Endothelial cell of umbilical vein (primary cell): ENCODE measurements around the gene UBE2E2. TPM values are rescaled to one million over a fixed set of nuclear protein-coding genes. Genes with fewer than 3 reads are reported as not detected.

ENCODE experiments used
- BruUV-seq: library from RNA; stranded (reverse); fragments of 400-500 nt; replicated peaks from 2 replicates; lab custom pipeline; 2021; lab: Mats Ljungman, UMichigan
- CTCF ChIA-PET: fragments of 300-600, 350-600 bp; sonication (Branson Sonifier 250); formaldehyde crosslinking; loops from one replicate; lab custom pipeline; 2021; ENCODE audit warnings: antibody characterized with exemption, inconsistent platforms; lab: Charles Lee
- POLR2A ChIA-PET: fragments of 300-600, 350-600 bp; sonication (Branson Sonifier 250); formaldehyde crosslinking; loops from one replicate; lab custom pipeline; 2021; ENCODE audit warnings: antibody characterized with exemption, inconsistent platforms; lab: Charles Lee
- DNase-seq: peaks from one replicate; pipeline ENCODE4 v3.0.0-alpha.2; 2011; ENCODE audit warnings: low read depth, low spot score
- FAIRE-seq: peaks from 2 replicates; lab custom pipeline; 2011; peaks lifted over from hg19 to GRCh38; lab: Jason Lieb, UNC
- H2AFZ ChIP-seq: 2 replicates; pipeline ENCODE4 v1.6.0; 2012; ENCODE audit warnings: low read depth, low read length, control low read depth, inconsistent platforms
- H3K27ac ChIP-seq: 2 replicates; pipeline ENCODE4 v1.5.1; 2011; ENCODE audit warnings: low read depth, mild to moderate bottlenecking, control low read depth, low read length, moderate library complexity; ENCODE audit not compliant: insufficient read depth
- H3K27me3 ChIP-seq, 2 experiments: 2 replicates each; pipeline versions ENCODE4 v1.6.0 to v1.6.1; 2011; ENCODE audit warnings: low read length in 2 of 2, mixed read lengths in 1 of 2; ENCODE audit not compliant: control insufficient read depth in 2 of 2, insufficient read depth in 2 of 2
- H3K36me3 ChIP-seq, 2 experiments: 2 replicates in 1 of 2; 3 replicates in 1 of 2; pipeline ENCODE4 v1.5.1; 2011; ENCODE audit warnings: low read length in 2 of 2, mild to moderate bottlenecking in 1 of 2, moderate library complexity in 1 of 2; ENCODE audit not compliant: control insufficient read depth in 2 of 2, insufficient read depth in 2 of 2; ENCODE audit errors: extremely low read depth in 1 of 2
- H3K4me1 ChIP-seq: 3 replicates; pipeline ENCODE4 v1.5.1; 2011; ENCODE audit warnings: mild to moderate bottlenecking, low read length; ENCODE audit not compliant: control insufficient read depth, insufficient read depth; ENCODE audit errors: extremely low read depth
- H3K4me2 ChIP-seq: 2 replicates; pipeline ENCODE4 v1.6.1; 2011; ENCODE audit warnings: low read length, control low read depth, mixed read lengths; ENCODE audit not compliant: insufficient read depth
- H3K4me3 ChIP-seq, 3 experiments: fragments of 200-600 bp in 1 of 3; sonication (generic), shearing (Covaris generic) in 1 of 3; replicated peaks in 1 of 3; 2 replicates each; pipeline ENCODE4 v1.5.1; 2011 to 2016; ENCODE audit warnings: control low read depth in 3 of 3, low read length in 3 of 3, mild to moderate bottlenecking in 2 of 3, inconsistent platforms in 1 of 3, low read depth in 1 of 3, moderate library complexity in 1 of 3; ENCODE audit not compliant: insufficient read depth in 1 of 3
- H3K79me2 ChIP-seq: 2 replicates; pipeline ENCODE4 v1.6.0; 2012; ENCODE audit warnings: low read length, inconsistent platforms; ENCODE audit not compliant: control insufficient read depth, insufficient read depth
- H3K9ac ChIP-seq: replicated peaks from 2 replicates; pipeline ENCODE3; 2011; ENCODE audit warnings: low read length, control low read depth; ENCODE audit not compliant: insufficient read depth; ENCODE audit errors: extremely low read depth
- H3K9me1 ChIP-seq: replicated peaks from 3 replicates; pipeline ENCODE4 v1.6.0; 2011; ENCODE audit warnings: mild to moderate bottlenecking, low read length; ENCODE audit not compliant: control insufficient read depth, insufficient read depth; ENCODE audit errors: extremely low read depth
- H3K9me3 ChIP-seq: replicated peaks from 2 replicates; pipeline ENCODE4 v1.5.1; 2012; ENCODE audit warnings: low read length, inconsistent platforms; ENCODE audit not compliant: control insufficient read depth, insufficient read depth
- H4K20me1 ChIP-seq: replicated peaks from 2 replicates; pipeline ENCODE3; 2011; ENCODE audit warnings: mild to moderate bottlenecking, low read length; ENCODE audit not compliant: control insufficient read depth, insufficient read depth; ENCODE audit errors: extremely low read depth
- CTCF ChIP-seq, 2 donors: IDR thresholded peaks; 1 replicate in 1 of 2; 2 replicates in 1 of 2; pipeline ENCODE4 v1.5.1; 2011; ENCODE audit warnings: low read length in 2 of 2, mild to moderate bottlenecking in 2 of 2, moderate library complexity in 2 of 2, control low read depth in 1 of 2, inconsistent platforms in 1 of 2, low read depth in 1 of 2; ENCODE audit not compliant: insufficient read depth in 1 of 2; ENCODE audit errors: extremely low read depth in 1 of 2
- EZH2 ChIP-seq: IDR thresholded peaks from 2 replicates; pipeline ENCODE4 v1.6.1; 2012; ENCODE audit warnings: borderline replicate concordance, low read depth, mild to moderate bottlenecking, moderate library complexity, low read length, inconsistent platforms; ENCODE audit not compliant: severe bottlenecking
- FOS ChIP-seq: IDR thresholded peaks from 2 replicates; pipeline ENCODE4 v1.6.1; 2011; ENCODE audit warnings: mild to moderate bottlenecking, low read length, moderate library complexity, borderline replicate concordance; ENCODE audit not compliant: insufficient read depth
- GATA2 ChIP-seq: IDR thresholded peaks from 2 replicates; pipeline ENCODE4 v1.7.0; 2011; ENCODE audit warnings: low read depth, mild to moderate bottlenecking, moderate library complexity, mixed read lengths, low read length; ENCODE audit not compliant: insufficient read length, insufficient read depth
- JUN ChIP-seq: IDR thresholded peaks from 2 replicates; pipeline ENCODE4 v1.6.1; 2011; ENCODE audit warnings: borderline replicate concordance, low read depth; ENCODE audit not compliant: insufficient read length, insufficient read depth
- MYC ChIP-seq: IDR thresholded peaks from one replicate; pipeline ENCODE4 v1.6.1; 2011; ENCODE audit warnings: mild to moderate bottlenecking, low read depth, low read length
- POLR2A ChIP-seq: IDR thresholded peaks from 2 replicates; pipeline ENCODE4 v1.6.1; 2012; ENCODE audit warnings: low read depth, mild to moderate bottlenecking, control low read depth, low read length
- POLR2AphosphoS5 ChIP-seq: IDR thresholded peaks from 2 replicates; pipeline ENCODE4 v1.6.1; 2012; ENCODE audit warnings: low read depth, mild to moderate bottlenecking, control low read depth, low read length, moderate library complexity; ENCODE audit not compliant: insufficient read depth
- dilution Hi-C: fragments of 300-500 bp; cut with MboI; formaldehyde crosslinking; loops from one replicate; pipeline ENCODE4 v1.15.0; 2019; ENCODE audit warnings: low sequenced_read_pairs; ENCODE audit not compliant: extremely low pct_ligation_motif_present
- intact Hi-C: fragments of 100-400 bp; cut with micrococcal nuclease; formaldehyde crosslinking; loops from one replicate; pipeline ENCODE4 v1.10.0; 2022
- polyA plus RNA-seq, 4 experiments: library from polyadenylated mRNA; depleted of rRNA in 3 of 4; stranded (reverse) in 3 of 4; unstranded in 1 of 4; fragments of >200 nt; gene quantifications; 2 replicates each; pipeline versions ENCODE4 v1.2.1 to v1.2.3, GENCODE V29; 2011 to 2012; ENCODE audit warnings: missing spikeins in 1 of 4
- total RNA-seq: library from RNA; stranded (reverse); gene quantifications from 2 replicates; pipeline ENCODE4 v1.2.3, GENCODE V29; 2021
- TF ChIP-seq, protein P1 (sequence below): IDR thresholded peaks from 2 replicates; pipeline ENCODE4 v1.6.1; 2011; ENCODE audit not compliant: insufficient read depth, insufficient read length

The UBE2E2 gene
- total and polyA plus RNA-seq, 2 donors (not counting 3 experiments of a cell fraction or from before 2014, with no cell fraction given): 37.0 to 45.4 TPM

DNA sequence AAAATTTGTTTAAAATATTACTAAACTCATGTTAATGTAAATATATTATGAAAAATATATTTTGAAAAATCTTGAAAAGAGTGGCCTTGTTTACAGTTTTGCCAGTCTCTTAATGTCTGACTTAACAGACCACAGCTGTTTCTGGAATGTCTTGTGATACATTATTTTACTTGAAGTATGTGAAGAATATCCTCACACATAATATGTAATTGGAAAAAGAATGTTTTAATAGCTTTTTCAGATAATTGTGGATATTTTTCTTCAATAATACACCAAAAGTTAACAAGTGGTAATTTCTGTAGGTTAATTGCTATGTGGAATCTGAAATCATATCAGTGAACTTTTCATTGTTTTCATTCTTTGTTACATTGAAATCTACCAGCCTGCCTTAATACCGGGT, 101.3 kb downstream of the UBE2E2 start:
- TF ChIP-seq POLR2AphosphoS5 (no peak), CTCF (IDR thresholded peaks at IDR 0.05; ENCODE audit: extremely low read depth in 1 of 2, insufficient read depth in 1 of 2, low read depth in 1 of 2, low read length in 2 of 2) (no peak), FOS (no peak), POLR2A (no peak), MYC (no peak), JUN (no peak), GATA2 (no peak), EZH2 (no peak)
- TF ChIP-seq, protein P1, sequence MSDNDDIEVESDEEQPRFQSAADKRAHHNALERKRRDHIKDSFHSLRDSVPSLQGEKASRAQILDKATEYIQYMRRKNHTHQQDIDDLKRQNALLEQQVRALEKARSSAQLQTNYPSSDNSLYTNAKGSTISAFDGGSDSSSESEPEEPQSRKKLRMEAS: no peak
- H3K27ac ChIP-seq: no peak overlapping the region
- dilution Hi-C loops (no loop called here), intact Hi-C loops (no loop called here)
- no peak for DNase-seq
- H3K79me2 ChIP-seq: no peaks in the 10 kb centered on the region
- no peaks in the 10 kb centered on the region for H3K27me3 ChIP-seq
- H3K4me1 ChIP-seq: no peaks in the 10 kb centered on the region
- ChIA-PET CTCF (no interaction called here), POLR2A (no interaction called here)
- FAIRE-seq: no peak
- H3K9me1 ChIP-seq: no peaks in the 10 kb centered on the region
- no peaks in the 10 kb centered on the region for H3K36me3 ChIP-seq
- no TSS peak for BruUV-seq
- no peak overlapping the region for H3K9ac ChIP-seq
- H4K20me1 ChIP-seq: peaks cover 4% of the 10 kb centered on the region
- H3K9me3 ChIP-seq: no peaks in the 10 kb centered on the region
- H2AFZ ChIP-seq: no peak overlapping the region
- H3K4me3 ChIP-seq: no peak overlapping the region
- H3K4me2 ChIP-seq: no peak overlapping the region
